A549 (cell line): ENCODE measurements around the gene NEK1. TPM values are rescaled to one million over a fixed set of nuclear protein-coding genes. Genes with fewer than 3 reads are reported as not detected.

ENCODE experiments used
- ATAC-seq, 2 experiments: fragments of 200-7000 bp in 1 of 2; fragments of >200 bp in 1 of 2; cut with Nextera tagmentation in 1 of 2; cut with Tn5 transposase in 1 of 2; 3 replicates each; pipeline versions ENCODE4 v1.8.0 to v1.9.1; 2018 to 2020; ENCODE audit warnings: mild to moderate bottlenecking in 1 of 2, moderate library complexity in 1 of 2
- CTCF ChIA-PET: fragments of 300-600 bp; sonication (Branson Sonifier 250); formaldehyde crosslinking; extraction: SDS; loops from one replicate; lab custom pipeline; 2021; ENCODE audit warnings: antibody characterized with exemption, inconsistent platforms; lab: Yijun Ruan, JAX
- POLR2A ChIA-PET: fragments of 350-600 bp; formaldehyde crosslinking; extraction: SDS; loops from one replicate; lab custom pipeline; 2021; ENCODE audit warnings: antibody characterized with exemption, inconsistent platforms; lab: Yijun Ruan, JAX
- DNase-seq, 2 experiments: peaks; one replicate each; pipeline versions ENCODE4 v3.0.0 to v3.0.0-alpha.2; 2011 to 2016; ENCODE audit warnings: low read depth in 1 of 2, low spot score in 1 of 2
- FAIRE-seq: peaks from 2 replicates; lab custom pipeline; 2011; peaks lifted over from hg19 to GRCh38; lab: Jason Lieb, UNC
- H3K27ac ChIP-seq, 2 experiments: fragments of >200 bp; sonication (Bioruptor Twin); formaldehyde crosslinking; 3 replicates each; pipeline ENCODE4 v1.5.1; 2016 to 2017
- H3K4me1 ChIP-seq: fragments of >200 bp; sonication (Bioruptor Twin); formaldehyde crosslinking; 3 replicates; pipeline ENCODE4 v1.6.1; 2016
- H3K4me2 ChIP-seq: fragments of >200 bp; sonication (Bioruptor Twin); formaldehyde crosslinking; 3 replicates; pipeline ENCODE4 v1.6.1; 2016
- H3K4me3 ChIP-seq: fragments of >200 bp; sonication (Bioruptor Twin); formaldehyde crosslinking; 3 replicates; pipeline ENCODE4 v1.5.1; 2016
- H3K9me3 ChIP-seq: fragments of >200 bp; sonication (Bioruptor Twin); formaldehyde crosslinking; 3 replicates; pipeline ENCODE4 v1.6.1; 2016
- CBX2 ChIP-seq: fragments of 200-600 bp; sonication (generic); IDR thresholded peaks from 2 replicates; pipeline ENCODE4 v1.6.1; 2016; ENCODE audit warnings: low read depth, mild to moderate bottlenecking, borderline replicate concordance
- CBX8 ChIP-seq: fragments of 200-600 bp; sonication (generic); IDR thresholded peaks from 2 replicates; pipeline ENCODE4 v1.6.1; 2016
- CHD2 ChIP-seq: fragments of 150-350 bp; IDR thresholded peaks from 2 replicates; pipeline ENCODE4 v1.6.1; 2014; ENCODE audit warnings: low read length; ENCODE audit not compliant: partially characterized antibody
- E2F6 ChIP-seq: IDR thresholded peaks from 2 replicates; pipeline ENCODE4 v1.6.1; 2012; ENCODE audit warnings: low read depth, borderline replicate concordance
- EHF ChIP-seq: fragments of 250-450 bp; sonication (Bioruptor Pico); IDR thresholded peaks from 2 replicates; pipeline ENCODE4 v1.5.0; 2020; ENCODE audit warnings: mild to moderate bottlenecking
- ELK1 ChIP-seq: fragments of 150-350 bp; IDR thresholded peaks from 2 replicates; pipeline ENCODE4 v1.6.1; 2014; ENCODE audit warnings: low read depth, mild to moderate bottlenecking, low read length
- EP300 ChIP-seq, 2 experiments: fragments of >200 bp; sonication (Bioruptor Twin); formaldehyde crosslinking; IDR thresholded peaks; 2 replicates in 1 of 2; 3 replicates in 1 of 2; pipeline ENCODE4 v1.6.1; 2016 to 2017
- ESRRA ChIP-seq: fragments of 150-350 bp; IDR thresholded peaks from 2 replicates; pipeline ENCODE4 v1.6.1; 2014; ENCODE audit warnings: mild to moderate bottlenecking, low read length, borderline replicate concordance
- FOSB ChIP-seq: fragments of 250-450 bp; sonication (Bioruptor Pico); IDR thresholded peaks from 2 replicates; pipeline ENCODE4 v1.5.0; 2020; ENCODE audit warnings: mild to moderate bottlenecking, moderate library complexity
- FOXS1 ChIP-seq: fragments of 250-450 bp; sonication (Bioruptor Pico); IDR thresholded peaks from 2 replicates; pipeline ENCODE4 v1.5.0; 2020; ENCODE audit warnings: mild to moderate bottlenecking, moderate library complexity
- HDAC2 ChIP-seq: fragments of 200-600 bp; sonication (generic); IDR thresholded peaks from 2 replicates; pipeline ENCODE4 v1.6.1; 2016
- JUN ChIP-seq, 2 experiments: fragments of >200 bp; sonication (Bioruptor Twin); formaldehyde crosslinking; IDR thresholded peaks; 2 replicates in 1 of 2; 3 replicates in 1 of 2; pipeline ENCODE4 v1.6.1; 2016 to 2017
- KDM1A ChIP-seq: fragments of 200-600 bp; sonication (generic); IDR thresholded peaks from 2 replicates; pipeline ENCODE4 v1.6.1; 2016; ENCODE audit warnings: low read depth, mild to moderate bottlenecking
- MAFK ChIP-seq: fragments of 450-650 bp; IDR thresholded peaks from 2 replicates; pipeline ENCODE4 v1.6.1; 2014; ENCODE audit not compliant: partially characterized antibody
- MYC ChIP-seq: IDR thresholded peaks from 2 replicates; pipeline ENCODE4 v1.6.1; 2012; ENCODE audit warnings: mild to moderate bottlenecking, inconsistent platforms, low read length, improper control_type of control experiment, borderline replicate concordance
- NFE2L2 ChIP-seq: fragments of 150-350 bp; conservative IDR thresholded peaks from 2 replicates; pipeline ENCODE4 v1.6.1; 2014; ENCODE audit warnings: low read length
- NPAS2 ChIP-seq: fragments of 250-450 bp; sonication (Bioruptor Pico); IDR thresholded peaks from 2 replicates; pipeline ENCODE4 v1.8.0; 2022; ENCODE audit warnings: mild to moderate bottlenecking, moderate library complexity, borderline replicate concordance
- NR3C1 ChIP-seq: fragments of >200 bp; sonication (Bioruptor Twin); formaldehyde crosslinking; IDR thresholded peaks from 3 replicates; pipeline ENCODE4 v1.6.1; 2017
- PHF8 ChIP-seq: fragments of 200-600 bp; sonication (generic); IDR thresholded peaks from 2 replicates; pipeline ENCODE4 v1.6.1; 2016; ENCODE audit warnings: low read depth, mild to moderate bottlenecking, antibody characterized with exemption, moderate library complexity, borderline replicate concordance
- POLR2A ChIP-seq: IDR thresholded peaks from 2 replicates; pipeline ENCODE4 v1.6.1; 2012; ENCODE audit warnings: mild to moderate bottlenecking, low read length
- POLR2AphosphoS2 ChIP-seq: conservative IDR thresholded peaks from 2 replicates; pipeline ENCODE4 v1.6.1; 2012; ENCODE audit warnings: low read length, improper control_type of control experiment, inconsistent platforms
- RAD21 ChIP-seq, 2 experiments: fragments of >200 bp in 1 of 2; sonication (Bioruptor Twin) in 1 of 2; formaldehyde crosslinking in 1 of 2; IDR thresholded peaks in 1 of 2; conservative IDR thresholded peaks in 1 of 2; 2 replicates in 1 of 2; 3 replicates in 1 of 2; pipeline ENCODE4 v1.6.1; 2012 to 2018; ENCODE audit warnings: inconsistent platforms in 1 of 2
- RCOR1 ChIP-seq: fragments of 150-350 bp; IDR thresholded peaks from 2 replicates; pipeline ENCODE4 v1.6.1; 2014; ENCODE audit warnings: antibody characterized with exemption, low read length, low read depth
- RFX5 ChIP-seq: fragments of 450-650 bp; IDR thresholded peaks from 2 replicates; pipeline ENCODE4 v1.7.1; 2014; ENCODE audit warnings: antibody characterized with exemption, mild to moderate bottlenecking, moderate library complexity
- SMC3 ChIP-seq: fragments of >200 bp; sonication (Bioruptor Twin); formaldehyde crosslinking; IDR thresholded peaks from 3 replicates; pipeline ENCODE4 v1.6.1; 2018; ENCODE audit warnings: inconsistent platforms
- TFCP2L1 ChIP-seq: fragments of 250-450 bp; sonication (Bioruptor Pico); IDR thresholded peaks from 2 replicates; pipeline ENCODE4 v1.5.0; 2021; ENCODE audit warnings: mild to moderate bottlenecking
- TP53 ChIP-seq: fragments of 250-450 bp; sonication (Bioruptor Pico); IDR thresholded peaks from 2 replicates; pipeline ENCODE4 v1.5.0; 2021; ENCODE audit warnings: mild to moderate bottlenecking, moderate library complexity
- USF2 ChIP-seq: fragments of 450-650 bp; IDR thresholded peaks from 2 replicates; pipeline ENCODE4 v1.6.1; 2014; ENCODE audit warnings: antibody characterized with exemption
- ZC3H11A ChIP-seq: fragments of 450-650 bp; IDR thresholded peaks from 2 replicates; pipeline ENCODE4 v1.6.1; 2014; ENCODE audit warnings: antibody characterized with exemption, mild to moderate bottlenecking
- ZNF302 ChIP-seq: fragments of 250-450 bp; sonication (Bioruptor Pico); IDR thresholded peaks from 2 replicates; pipeline ENCODE4 v1.9.0; 2021; ENCODE audit warnings: inconsistent platforms, mild to moderate bottlenecking, moderate library complexity
- ZSCAN20 ChIP-seq: fragments of 250-450 bp; sonication (Bioruptor Pico); IDR thresholded peaks from 2 replicates; pipeline ENCODE4 v1.8.0; 2022; ENCODE audit warnings: mild to moderate bottlenecking, moderate library complexity
- WGBS: methylation state at CpG from one replicate; pipeline ENCODE4 v1.1.6; 2017; ENCODE audit errors: missing lambda C conversion rate; 5-methylcytosine and 5-hydroxymethylcytosine counted together
- polyA plus RNA-seq, 4 experiments: library from polyadenylated mRNA; depleted of rRNA in 3 of 4; stranded (reverse); fragments of >200 nt; fragmentation: RNase III in 1 of 4; extraction: RNeasy Plus Mini Kit Qiagen cat#74134 plus additional on column Dnase treatment in 1 of 4; gene quantifications; 2 replicates in 3 of 4; 3 replicates in 1 of 4; pipeline ENCODE4 v1.2.3, GENCODE V29; 2011 to 2017

The NEK1 gene
- polyA plus RNA-seq, 2 of the 4 experiments (the other 2 are of a cell fraction): 3.2 to 5.8 TPM

GRCh38 chr4:169352360-169352759, 260.0 kb downstream of the NEK1 start:
- ATAC-seq: no peak
- H3K4me2 ChIP-seq: no peak overlapping the region
- no peaks in the 10 kb centered on the region for H3K4me1 ChIP-seq
- POLR2A ChIA-PET: no interaction called here
- TF ChIP-seq NFE2L2: no peak
- TF ChIP-seq POLR2AphosphoS2: no peak
- no peak for TF ChIP-seq HDAC2
- no peak for TF ChIP-seq RCOR1
- no peak for TF ChIP-seq ELK1
- TF ChIP-seq JUN (IDR thresholded peaks at IDR 0.05): no peak
- TF ChIP-seq SMC3: no peak
- no peak for TF ChIP-seq CBX8
- no peak for TF ChIP-seq NPAS2 (CRISPR knock-in tag)
- TF ChIP-seq ZSCAN20 (CRISPR knock-in tag): no peak
- no peak for TF ChIP-seq ESRRA
- TF ChIP-seq ZNF302: no peak
- no peak for FAIRE-seq
- WGBS: 86% methylated on average over 3 of the region's 3 CpGs
- no peak overlapping the region for H3K27ac ChIP-seq
- CTCF ChIA-PET: no interaction called here
- DNase-seq: no peak
- H3K4me3 ChIP-seq: no peak overlapping the region
- no peaks in the 10 kb centered on the region for H3K9me3 ChIP-seq

- ATAC-seq: no peak
- no peak overlapping the region for H3K4me3 ChIP-seq
- no peaks in the 10 kb centered on the region for H3K4me1 ChIP-seq
- H3K9me3 ChIP-seq: no peaks in the 10 kb centered on the region
- POLR2A ChIA-PET: no interaction called here
- TF ChIP-seq NR3C1: no peak
- TF ChIP-seq FOSB: no peak
- TF ChIP-seq TFCP2L1 (CRISPR knock-in tag): no peak
- no peak for TF ChIP-seq ZNF302
- TF ChIP-seq MAFK: no peak
- TF ChIP-seq PHF8: no peak
- no peak for TF ChIP-seq E2F6
- TF ChIP-seq EHF (CRISPR knock-in tag): no peak
- no peak for TF ChIP-seq RFX5
- no peak for TF ChIP-seq POLR2A
- TF ChIP-seq MYC: no peak
- no peak for TF ChIP-seq HDAC2
- no peak for TF ChIP-seq TP53 (CRISPR knock-in tag)
- no peak for TF ChIP-seq RAD21 (conservative IDR thresholded peaks at IDR 0.05 in 1 of 2, IDR thresholded peaks at IDR 0.05 in 1 of 2)
- TF ChIP-seq CBX2: no peak
- DNase-seq: no peak
- H3K4me2 ChIP-seq: no peak overlapping the region
- no peak for FAIRE-seq
- WGBS: 79% methylated on average over 7 of the region's 7 CpGs
- CTCF ChIA-PET: no interaction called here
- H3K27ac ChIP-seq: no peak overlapping the region
Observed at GRCh38 chr4:169351872-169352271, 260.5 kb downstream of the NEK1 start.

GRCh38 chr4:169348541-169348940, 263.8 kb downstream of the NEK1 start:
- 69% methylated on average over 4 of the region's 4 CpGs for WGBS
- Histone ChIP-seq H3K4me2 (no peak overlapping the region), H3K4me1 (peaks cover 9% of the 10 kb centered on the region), H3K27ac (no peak overlapping the region), H3K4me3 (no peak overlapping the region), H3K9me3 (no peaks in the 10 kb centered on the region)
- no peak for DNase-seq
- TF ChIP-seq ZC3H11A: no peak
- no peak for TF ChIP-seq FOXS1
- no peak for TF ChIP-seq CHD2
- TF ChIP-seq ZSCAN20 (CRISPR knock-in tag): no peak
- TF ChIP-seq EHF (CRISPR knock-in tag): no peak
- no peak for TF ChIP-seq NPAS2 (CRISPR knock-in tag)
- no peak for TF ChIP-seq NFE2L2
- TF ChIP-seq NR3C1: no peak
- TF ChIP-seq USF2: no peak
- no peak for TF ChIP-seq PHF8
- no peak for TF ChIP-seq EP300 (IDR thresholded peaks at IDR 0.05)
- no peak for TF ChIP-seq KDM1A
- TF ChIP-seq JUN (IDR thresholded peaks at IDR 0.05): no peak
- no peak for TF ChIP-seq RAD21 (conservative IDR thresholded peaks at IDR 0.05 in 1 of 2, IDR thresholded peaks at IDR 0.05 in 1 of 2)
- no peak for FAIRE-seq
- POLR2A ChIA-PET: no interaction called here
- CTCF ChIA-PET: no interaction called here
- ATAC-seq: no peak
